Natural killer cell (primary cell): ENCODE measurements around the gene LYPD6B. TPM values are rescaled to one million over a fixed set of nuclear protein-coding genes. Genes with fewer than 3 reads are reported as not detected.

ENCODE experiments used
- ATAC-seq, 3 donors: fragments of 150-1000 bp in 2 of 3; fragments of 200-7000 bp in 1 of 3; cut with Tn5 transposase; 1 replicate in 1 of 3; 2 replicates in 2 of 3; pipeline ENCODE4 v1.10.0; 2021; ENCODE audit warnings: mild to moderate bottlenecking in 2 of 3, moderate library complexity in 2 of 3
- DNase-seq, 2 donors: peaks; one replicate each; pipeline versions ENCODE4 v3.0.0 to v3.0.0-alpha.2; 2013 to 2021; ENCODE audit warnings: mixed read lengths in 1 of 2
- H3K27ac ChIP-seq: one replicate; pipeline ENCODE4 v1.5.1; 2013; ENCODE audit warnings: mild to moderate bottlenecking, low read length
- H3K27me3 ChIP-seq: one replicate; pipeline ENCODE4 v1.6.1; 2013; ENCODE audit warnings: low read length; ENCODE audit not compliant: control insufficient read depth, insufficient read depth
- H3K36me3 ChIP-seq: one replicate; pipeline ENCODE4 v1.6.1; 2013; ENCODE audit warnings: low read length; ENCODE audit not compliant: control insufficient read depth, insufficient read depth
- H3K4me1 ChIP-seq: one replicate; pipeline ENCODE4 v1.6.1; 2013; ENCODE audit warnings: low read length; ENCODE audit not compliant: control insufficient read depth, insufficient read depth
- H3K4me3 ChIP-seq: one replicate; pipeline ENCODE4 v1.5.1; 2013; ENCODE audit warnings: low read length
- H3K9me3 ChIP-seq: one replicate; pipeline ENCODE4 v1.6.1; 2013; ENCODE audit warnings: low read length; ENCODE audit not compliant: control insufficient read depth, insufficient read depth
- H3K27ac Mint-ChIP-seq, 2 donors: one replicate each; pipeline ENCODE4 v1.8.0; 2022; ENCODE audit warnings: mild to moderate bottlenecking in 2 of 2, mixed read lengths in 2 of 2, moderate library complexity in 1 of 2
- H3K27me3 Mint-ChIP-seq, 2 donors: one replicate each; pipeline ENCODE4 v1.8.0; 2022; ENCODE audit warnings: low read depth in 2 of 2, mixed read lengths in 2 of 2
- H3K36me3 Mint-ChIP-seq: one replicate; pipeline ENCODE4 v1.8.0; 2022; ENCODE audit warnings: mixed read lengths
- H3K4me1 Mint-ChIP-seq, 2 donors: one replicate each; pipeline ENCODE4 v1.8.0; 2022; ENCODE audit warnings: mixed read lengths in 2 of 2
- H3K4me3 Mint-ChIP-seq: one replicate; pipeline ENCODE4 v1.8.0; 2022; ENCODE audit warnings: mild to moderate bottlenecking, moderate library complexity, mixed read lengths
- H3K9me3 Mint-ChIP-seq, 2 donors: one replicate each; pipeline ENCODE4 v1.8.0; 2022; ENCODE audit warnings: mixed read lengths in 2 of 2
- WGBS: methylation state at CpG from one replicate; pipeline ENCODE4 v1.1.7; 2013; ENCODE audit warnings: missing lambda C conversion rate; ENCODE audit not compliant: insufficient coverage; 5-methylcytosine and 5-hydroxymethylcytosine counted together
- intact Hi-C: fragments of 100-400 bp; cut with micrococcal nuclease; formaldehyde crosslinking; loops from one replicate; pipeline ENCODE4 v1.14.2; 2022
- total RNA-seq, 4 donors: library from RNA; stranded (reverse); fragments of 120-200 nt in 1 of 4; gene quantifications; one replicate each; pipeline versions ENCODE4 v1.2.3 to v1.2.4, GENCODE V29; 2013 to 2022
- TF ChIP-seq, protein P1 (sequence below): fragments of 200-600 bp; IDR thresholded peaks from one replicate; pipeline ENCODE4 v1.8.0; 2022; ENCODE audit warnings: antibody characterized with exemption

The LYPD6B gene
- total RNA-seq, 3 donors from 2014 or later (not counting 1 experiment from before 2014, with no cell fraction given): not detected

DNA sequence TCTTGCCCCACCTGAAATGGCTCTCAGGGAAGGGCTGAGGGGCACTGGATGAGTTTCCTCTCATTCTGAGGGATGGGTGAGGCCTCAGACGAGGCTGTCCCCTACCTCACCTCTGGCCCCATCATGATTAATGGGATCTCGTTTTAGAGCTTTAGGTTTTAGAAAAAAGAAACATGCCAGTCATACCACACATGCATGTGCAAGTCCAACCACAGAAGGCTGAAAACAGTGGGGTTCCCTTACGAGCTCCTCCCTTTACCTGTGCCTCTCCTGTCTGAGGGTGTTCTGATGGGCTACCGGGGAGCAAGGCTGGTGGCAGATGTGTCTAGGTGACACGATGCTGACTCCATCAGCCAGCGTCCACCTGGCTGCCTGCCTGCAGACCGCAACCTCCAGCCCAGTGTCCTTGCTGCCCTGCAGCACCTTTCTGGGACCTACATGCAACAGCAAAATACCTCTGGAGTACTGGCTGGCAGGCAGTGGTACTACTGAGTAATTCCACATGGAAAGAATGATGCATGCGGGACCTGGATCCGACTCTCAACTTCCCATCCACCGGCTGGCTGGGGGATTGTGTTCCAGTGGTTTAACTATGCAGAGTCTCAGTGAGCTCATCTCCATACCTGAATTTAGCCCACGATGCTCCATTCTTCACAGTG, 9.1 kb upstream of the LYPD6B start:
- WGBS: 90% methylated on average over 11 of the region's 11 CpGs
- H3K36me3 Mint-ChIP-seq: no peaks in the 10 kb centered on the region

DNA sequence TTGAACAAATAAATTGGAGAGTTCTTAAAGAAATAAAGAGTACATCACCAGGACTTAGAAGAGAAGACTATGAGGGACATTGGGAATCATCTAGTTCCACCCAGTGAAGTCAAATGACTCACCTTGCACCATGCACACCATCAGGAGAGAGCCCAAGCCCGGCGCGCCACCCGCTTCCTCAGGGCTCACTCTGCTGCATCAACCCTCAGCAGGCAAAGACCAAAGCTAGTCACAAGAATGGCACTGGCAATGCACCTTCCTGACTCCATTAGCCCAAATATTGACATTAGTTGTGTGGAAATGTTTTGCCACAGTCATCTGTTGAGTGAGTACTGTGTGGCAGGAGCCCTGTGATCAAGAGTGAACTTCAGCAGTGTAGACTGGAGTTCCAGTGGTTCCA, 7.1 kb upstream of the LYPD6B start:
- peaks cover 11 to 26% of the 10 kb centered on the region in 2 donors for H3K27me3 Mint-ChIP-seq
- H3K27ac ChIP-seq: no peak overlapping the region
- TF ChIP-seq, protein P1, sequence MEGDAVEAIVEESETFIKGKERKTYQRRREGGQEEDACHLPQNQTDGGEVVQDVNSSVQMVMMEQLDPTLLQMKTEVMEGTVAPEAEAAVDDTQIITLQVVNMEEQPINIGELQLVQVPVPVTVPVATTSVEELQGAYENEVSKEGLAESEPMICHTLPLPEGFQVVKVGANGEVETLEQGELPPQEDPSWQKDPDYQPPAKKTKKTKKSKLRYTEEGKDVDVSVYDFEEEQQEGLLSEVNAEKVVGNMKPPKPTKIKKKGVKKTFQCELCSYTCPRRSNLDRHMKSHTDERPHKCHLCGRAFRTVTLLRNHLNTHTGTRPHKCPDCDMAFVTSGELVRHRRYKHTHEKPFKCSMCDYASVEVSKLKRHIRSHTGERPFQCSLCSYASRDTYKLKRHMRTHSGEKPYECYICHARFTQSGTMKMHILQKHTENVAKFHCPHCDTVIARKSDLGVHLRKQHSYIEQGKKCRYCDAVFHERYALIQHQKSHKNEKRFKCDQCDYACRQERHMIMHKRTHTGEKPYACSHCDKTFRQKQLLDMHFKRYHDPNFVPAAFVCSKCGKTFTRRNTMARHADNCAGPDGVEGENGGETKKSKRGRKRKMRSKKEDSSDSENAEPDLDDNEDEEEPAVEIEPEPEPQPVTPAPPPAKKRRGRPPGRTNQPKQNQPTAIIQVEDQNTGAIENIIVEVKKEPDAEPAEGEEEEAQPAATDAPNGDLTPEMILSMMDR: no peak
- no peaks in the 10 kb centered on the region for H3K4me1 ChIP-seq
- no peaks in the 10 kb centered on the region for H3K27me3 ChIP-seq
- WGBS: 100% methylated on average over 4 of the region's 4 CpGs
- no peaks in the 10 kb centered on the region for H3K9me3 ChIP-seq
- H3K27ac Mint-ChIP-seq: no peak overlapping the region
- H3K4me3 Mint-ChIP-seq: no peak overlapping the region
- H3K9me3 Mint-ChIP-seq: no peaks in the 10 kb centered on the region
- H3K36me3 ChIP-seq: no peaks in the 10 kb centered on the region
- ATAC-seq (no peak), DNase-seq (no peak)
- intact Hi-C loops: no loop called here
- no peak overlapping the region for H3K4me3 ChIP-seq
- H3K4me1 Mint-ChIP-seq: no peaks in the 10 kb centered on the region
- H3K36me3 Mint-ChIP-seq: no peaks in the 10 kb centered on the region

More for the DNA sequence above, 9.1 kb upstream of the LYPD6B start:
- no peaks in the 10 kb centered on the region for H3K4me1 Mint-ChIP-seq
- Histone ChIP-seq H3K4me3 (no peak overlapping the region), H3K4me1 (no peaks in the 10 kb centered on the region), H3K27ac (no peak overlapping the region), H3K27me3 (no peaks in the 10 kb centered on the region), H3K9me3 (no peaks in the 10 kb centered on the region), H3K36me3 (no peaks in the 10 kb centered on the region)
- no peak for DNase-seq
- intact Hi-C loops: no loop called here
- no peak overlapping the region for H3K4me3 Mint-ChIP-seq
- peaks cover 16 to 36% of the 10 kb centered on the region in 2 donors for H3K27me3 Mint-ChIP-seq
- TF ChIP-seq, protein P1: no peak
- no peak overlapping the region for H3K27ac Mint-ChIP-seq
- ATAC-seq: no peak
- H3K9me3 Mint-ChIP-seq: no peaks in the 10 kb centered on the region

DNA sequence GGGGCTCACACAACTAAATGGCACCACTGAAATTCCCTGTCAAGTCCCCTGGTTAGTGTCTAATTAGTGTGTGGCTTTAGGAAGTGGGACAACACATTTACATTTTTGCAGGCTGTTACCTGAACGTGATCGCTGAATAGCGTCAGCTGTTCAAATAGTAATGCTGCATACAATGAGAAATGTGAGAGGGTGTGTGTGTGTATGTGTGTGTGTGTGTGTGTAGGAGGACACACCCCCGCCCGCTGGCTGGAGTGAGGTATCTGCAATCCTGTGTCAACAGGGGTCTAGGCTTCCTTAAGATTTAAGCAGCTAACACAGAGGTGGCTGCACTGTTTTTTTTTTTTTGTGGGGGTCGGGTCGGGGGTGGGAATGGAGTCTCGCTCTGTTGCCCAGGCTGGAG, 4.8 kb upstream of the LYPD6B start:
- no peaks in the 10 kb centered on the region for H3K4me1 ChIP-seq
- TF ChIP-seq, protein P1: no peak
- ATAC-seq (no peak), DNase-seq (no peak)
- H3K36me3 ChIP-seq: no peaks in the 10 kb centered on the region
- H3K4me3 ChIP-seq: no peak overlapping the region
- H3K9me3 ChIP-seq: no peaks in the 10 kb centered on the region
- H3K27ac ChIP-seq: no peak overlapping the region
- Mint-ChIP-seq H3K36me3 (no peaks in the 10 kb centered on the region), H3K4me1 (no peaks in the 10 kb centered on the region), H3K9me3 (no peaks in the 10 kb centered on the region), H3K27me3 (peaks cover 22 to 28% of the 10 kb centered on the region in 2 donors), H3K27ac (no peak overlapping the region), H3K4me3 (no peak overlapping the region)
- WGBS: 93% methylated on average over 8 of the region's 8 CpGs
- intact Hi-C loops: no loop called here
- H3K27me3 ChIP-seq: peaks cover 3% of the 10 kb centered on the region

DNA sequence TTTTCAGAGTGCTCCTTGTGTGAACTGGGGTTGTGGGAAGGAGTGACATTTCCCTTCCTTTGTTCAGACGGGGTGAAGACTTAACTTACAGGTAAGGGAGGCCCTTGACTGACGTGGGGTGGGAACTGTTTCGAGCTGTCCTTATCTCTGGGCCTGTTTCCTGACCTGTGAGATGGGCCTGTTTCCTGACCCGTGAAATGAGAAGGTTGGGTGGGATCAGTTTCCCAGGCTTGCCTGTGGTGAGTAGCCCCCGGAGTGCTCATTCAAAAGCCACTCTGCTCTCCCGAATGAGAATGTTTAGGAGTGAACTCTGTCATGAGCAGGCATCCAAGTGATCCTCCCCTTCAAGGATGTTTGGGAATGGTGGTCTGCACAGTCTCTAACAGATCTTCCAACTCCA, 4.1 kb upstream of the LYPD6B start:
- 83% methylated on average over 6 of the region's 6 CpGs for WGBS
- intact Hi-C loops: no loop called here
- H3K36me3 Mint-ChIP-seq: no peaks in the 10 kb centered on the region
- TF ChIP-seq, protein P1: no peak
- DNase-seq (no peak), ATAC-seq (no peak)
- peaks cover 24 to 31% of the 10 kb centered on the region in 2 donors for H3K27me3 Mint-ChIP-seq
- H3K27me3 ChIP-seq: peaks cover 5% of the 10 kb centered on the region
- H3K9me3 ChIP-seq: no peaks in the 10 kb centered on the region
- H3K27ac ChIP-seq: no peak overlapping the region
- H3K4me1 Mint-ChIP-seq: no peaks in the 10 kb centered on the region
- no peak overlapping the region for H3K4me3 Mint-ChIP-seq
- no peaks in the 10 kb centered on the region for H3K36me3 ChIP-seq
- no peaks in the 10 kb centered on the region for H3K9me3 Mint-ChIP-seq
- H3K4me3 ChIP-seq: no peak overlapping the region
- H3K27ac Mint-ChIP-seq: no peak overlapping the region
- H3K4me1 ChIP-seq: peaks cover 2% of the 10 kb centered on the region
